H1 (cell line): ENCODE results near the gene SLC24A1. TPM values are rescaled to one million over a fixed set of nuclear protein-coding genes. Genes with fewer than 3 reads are reported as not detected.

ENCODE experiments used
- polyA plus RNA-seq, 7 experiments: library from polyadenylated mRNA; depleted of rRNA in 3 of 7; stranded (reverse) in 5 of 7; unstranded in 2 of 7; fragments of >200 nt in 5 of 7; fragments of 200-250 nt in 2 of 7; gene quantifications; 1 replicate in 5 of 7; 2 replicates in 1 of 7; 4 replicates in 1 of 7; pipeline versions ENCODE4 v1.2.1 to v1.2.3, GENCODE V29; 2011 to 2013; ENCODE audit warnings: missing spikeins in 2 of 7, mixed read lengths in 2 of 7
- total RNA-seq: library from RNA; stranded (reverse); fragmentation: NEBNext Ultra II Directional; extraction: Animal tissue kit (Norgen Biotek cat#: 25700); gene quantifications from 2 replicates; pipeline ENCODE4 v1.2.1, GENCODE V29; 2021
- TF ChIP-seq, protein P1 (sequence below): fragments of 300-600 bp; sonication (generic); IDR thresholded peaks from 2 replicates; pipeline ENCODE4 v1.7.1; 2012; ENCODE audit warnings: low read length, moderate library complexity, mild to moderate bottlenecking, inconsistent platforms; ENCODE audit not compliant: insufficient replicate concordance

The SLC24A1 gene
- total and polyA plus RNA-seq, 2 of the 8 experiments (the other 6 are each of a cell fraction or from before 2014, with no cell fraction given): 4.9 to 6.6 TPM

DNA sequence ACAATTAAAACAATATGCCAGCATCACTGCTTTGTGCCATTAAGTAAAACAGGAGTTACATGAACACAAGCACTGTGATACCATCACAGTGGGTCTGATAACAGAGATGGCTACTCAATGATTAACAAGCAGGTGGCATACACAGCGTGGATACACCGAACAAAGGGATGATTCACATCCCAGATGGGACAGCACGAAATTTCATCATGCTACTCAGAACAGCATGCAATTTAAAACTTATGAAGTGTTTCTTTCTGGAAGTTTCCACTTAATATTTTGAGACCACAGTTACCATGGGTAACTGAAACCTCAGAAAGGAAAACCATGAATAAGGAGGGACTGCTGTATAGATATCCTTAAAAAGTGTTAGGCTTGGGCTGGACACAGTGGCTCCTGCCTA, 44.5 kb downstream of the SLC24A1 start (continued):
- TF ChIP-seq, protein P1, sequence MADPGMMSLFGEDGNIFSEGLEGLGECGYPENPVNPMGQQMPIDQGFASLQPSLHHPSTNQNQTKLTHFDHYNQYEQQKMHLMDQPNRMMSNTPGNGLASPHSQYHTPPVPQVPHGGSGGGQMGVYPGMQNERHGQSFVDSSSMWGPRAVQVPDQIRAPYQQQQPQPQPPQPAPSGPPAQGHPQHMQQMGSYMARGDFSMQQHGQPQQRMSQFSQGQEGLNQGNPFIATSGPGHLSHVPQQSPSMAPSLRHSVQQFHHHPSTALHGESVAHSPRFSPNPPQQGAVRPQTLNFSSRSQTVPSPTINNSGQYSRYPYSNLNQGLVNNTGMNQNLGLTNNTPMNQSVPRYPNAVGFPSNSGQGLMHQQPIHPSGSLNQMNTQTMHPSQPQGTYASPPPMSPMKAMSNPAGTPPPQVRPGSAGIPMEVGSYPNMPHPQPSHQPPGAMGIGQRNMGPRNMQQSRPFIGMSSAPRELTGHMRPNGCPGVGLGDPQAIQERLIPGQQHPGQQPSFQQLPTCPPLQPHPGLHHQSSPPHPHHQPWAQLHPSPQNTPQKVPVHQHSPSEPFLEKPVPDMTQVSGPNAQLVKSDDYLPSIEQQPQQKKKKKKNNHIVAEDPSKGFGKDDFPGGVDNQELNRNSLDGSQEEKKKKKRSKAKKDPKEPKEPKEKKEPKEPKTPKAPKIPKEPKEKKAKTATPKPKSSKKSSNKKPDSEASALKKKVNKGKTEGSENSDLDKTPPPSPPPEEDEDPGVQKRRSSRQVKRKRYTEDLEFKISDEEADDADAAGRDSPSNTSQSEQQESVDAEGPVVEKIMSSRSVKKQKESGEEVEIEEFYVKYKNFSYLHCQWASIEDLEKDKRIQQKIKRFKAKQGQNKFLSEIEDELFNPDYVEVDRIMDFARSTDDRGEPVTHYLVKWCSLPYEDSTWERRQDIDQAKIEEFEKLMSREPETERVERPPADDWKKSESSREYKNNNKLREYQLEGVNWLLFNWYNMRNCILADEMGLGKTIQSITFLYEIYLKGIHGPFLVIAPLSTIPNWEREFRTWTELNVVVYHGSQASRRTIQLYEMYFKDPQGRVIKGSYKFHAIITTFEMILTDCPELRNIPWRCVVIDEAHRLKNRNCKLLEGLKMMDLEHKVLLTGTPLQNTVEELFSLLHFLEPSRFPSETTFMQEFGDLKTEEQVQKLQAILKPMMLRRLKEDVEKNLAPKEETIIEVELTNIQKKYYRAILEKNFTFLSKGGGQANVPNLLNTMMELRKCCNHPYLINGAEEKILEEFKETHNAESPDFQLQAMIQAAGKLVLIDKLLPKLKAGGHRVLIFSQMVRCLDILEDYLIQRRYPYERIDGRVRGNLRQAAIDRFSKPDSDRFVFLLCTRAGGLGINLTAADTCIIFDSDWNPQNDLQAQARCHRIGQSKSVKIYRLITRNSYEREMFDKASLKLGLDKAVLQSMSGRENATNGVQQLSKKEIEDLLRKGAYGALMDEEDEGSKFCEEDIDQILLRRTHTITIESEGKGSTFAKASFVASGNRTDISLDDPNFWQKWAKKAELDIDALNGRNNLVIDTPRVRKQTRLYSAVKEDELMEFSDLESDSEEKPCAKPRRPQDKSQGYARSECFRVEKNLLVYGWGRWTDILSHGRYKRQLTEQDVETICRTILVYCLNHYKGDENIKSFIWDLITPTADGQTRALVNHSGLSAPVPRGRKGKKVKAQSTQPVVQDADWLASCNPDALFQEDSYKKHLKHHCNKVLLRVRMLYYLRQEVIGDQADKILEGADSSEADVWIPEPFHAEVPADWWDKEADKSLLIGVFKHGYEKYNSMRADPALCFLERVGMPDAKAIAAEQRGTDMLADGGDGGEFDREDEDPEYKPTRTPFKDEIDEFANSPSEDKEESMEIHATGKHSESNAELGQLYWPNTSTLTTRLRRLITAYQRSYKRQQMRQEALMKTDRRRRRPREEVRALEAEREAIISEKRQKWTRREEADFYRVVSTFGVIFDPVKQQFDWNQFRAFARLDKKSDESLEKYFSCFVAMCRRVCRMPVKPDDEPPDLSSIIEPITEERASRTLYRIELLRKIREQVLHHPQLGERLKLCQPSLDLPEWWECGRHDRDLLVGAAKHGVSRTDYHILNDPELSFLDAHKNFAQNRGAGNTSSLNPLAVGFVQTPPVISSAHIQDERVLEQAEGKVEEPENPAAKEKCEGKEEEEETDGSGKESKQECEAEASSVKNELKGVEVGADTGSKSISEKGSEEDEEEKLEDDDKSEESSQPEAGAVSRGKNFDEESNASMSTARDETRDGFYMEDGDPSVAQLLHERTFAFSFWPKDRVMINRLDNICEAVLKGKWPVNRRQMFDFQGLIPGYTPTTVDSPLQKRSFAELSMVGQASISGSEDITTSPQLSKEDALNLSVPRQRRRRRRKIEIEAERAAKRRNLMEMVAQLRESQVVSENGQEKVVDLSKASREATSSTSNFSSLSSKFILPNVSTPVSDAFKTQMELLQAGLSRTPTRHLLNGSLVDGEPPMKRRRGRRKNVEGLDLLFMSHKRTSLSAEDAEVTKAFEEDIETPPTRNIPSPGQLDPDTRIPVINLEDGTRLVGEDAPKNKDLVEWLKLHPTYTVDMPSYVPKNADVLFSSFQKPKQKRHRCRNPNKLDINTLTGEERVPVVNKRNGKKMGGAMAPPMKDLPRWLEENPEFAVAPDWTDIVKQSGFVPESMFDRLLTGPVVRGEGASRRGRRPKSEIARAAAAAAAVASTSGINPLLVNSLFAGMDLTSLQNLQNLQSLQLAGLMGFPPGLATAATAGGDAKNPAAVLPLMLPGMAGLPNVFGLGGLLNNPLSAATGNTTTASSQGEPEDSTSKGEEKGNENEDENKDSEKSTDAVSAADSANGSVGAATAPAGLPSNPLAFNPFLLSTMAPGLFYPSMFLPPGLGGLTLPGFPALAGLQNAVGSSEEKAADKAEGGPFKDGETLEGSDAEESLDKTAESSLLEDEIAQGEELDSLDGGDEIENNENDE: no peak
